ENCODE measurements around the gene GREB1. TPM values are rescaled to one million over a fixed set of nuclear protein-coding genes. Genes with fewer than 3 reads are reported as not detected.

Gene GREB1
- total and polyA plus RNA-seq, 2 experiments from 2014 or later: 12.0 to 35.0 TPM

DNA sequence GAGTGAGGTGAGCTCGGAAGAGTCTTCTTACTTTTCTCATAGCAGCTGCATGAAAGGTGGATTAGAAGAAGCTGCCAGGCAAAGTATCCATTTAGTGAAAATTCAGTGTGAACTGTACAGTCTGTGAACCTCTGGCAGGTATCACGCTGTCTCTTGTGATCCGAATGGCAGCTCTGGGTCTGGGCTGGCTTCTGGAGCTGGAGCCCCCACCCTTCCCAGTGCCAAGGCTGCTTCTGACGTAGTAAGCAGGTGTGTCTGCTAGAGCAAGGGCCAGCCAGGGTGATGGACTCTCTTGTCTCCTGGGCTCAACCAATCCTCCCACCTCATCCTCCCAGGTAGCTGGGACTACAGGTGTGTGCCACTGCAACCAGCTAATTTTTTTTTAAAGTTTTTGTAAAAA, 150.1 kb downstream of the GREB1 start:
- Histone ChIP-seq H3K79me2 (replicated peaks; ENCODE audit: insufficient read depth) (no peaks in the 10 kb centered on the region), H3K36me3 (ENCODE audit: insufficient read depth) (no peaks in the 10 kb centered on the region), H4K20me1 (replicated peaks; ENCODE audit: insufficient read depth) (no peaks in the 10 kb centered on the region), H3K9me2 (ENCODE audit: insufficient read depth) (no peaks in the 10 kb centered on the region), H3K27me3 (ENCODE audit: insufficient read depth) (no peaks in the 10 kb centered on the region), H3K4me1 (ENCODE audit: insufficient read depth) (peaks cover 10% of the 10 kb centered on the region; the same call in 1 of the 2 replicates), H2AFZ (peak overlapping the region; percentile 76; the same call in 1 of the 2 replicates), H3F3A (replicated peaks; ENCODE audit: low read depth) (no peaks in the 10 kb centered on the region), H3K27ac (ENCODE audit: low read depth) (no peak overlapping the region), H3K4me3 (no peak overlapping the region), H3K4me2 (no peak overlapping the region)
- no peak for TF ChIP-seq NANOG (IDR thresholded peaks at IDR 0.05; ENCODE audit: borderline replicate concordance)
- TF ChIP-seq JUNB (IDR thresholded peaks at IDR 0.05; ENCODE audit: unreplicated experiment): no peak
- no peak for TF ChIP-seq ZNF331 (CRISPR knock-in tag; IDR thresholded peaks at IDR 0.05; ENCODE audit: low read depth)
- TF ChIP-seq, protein P1, sequence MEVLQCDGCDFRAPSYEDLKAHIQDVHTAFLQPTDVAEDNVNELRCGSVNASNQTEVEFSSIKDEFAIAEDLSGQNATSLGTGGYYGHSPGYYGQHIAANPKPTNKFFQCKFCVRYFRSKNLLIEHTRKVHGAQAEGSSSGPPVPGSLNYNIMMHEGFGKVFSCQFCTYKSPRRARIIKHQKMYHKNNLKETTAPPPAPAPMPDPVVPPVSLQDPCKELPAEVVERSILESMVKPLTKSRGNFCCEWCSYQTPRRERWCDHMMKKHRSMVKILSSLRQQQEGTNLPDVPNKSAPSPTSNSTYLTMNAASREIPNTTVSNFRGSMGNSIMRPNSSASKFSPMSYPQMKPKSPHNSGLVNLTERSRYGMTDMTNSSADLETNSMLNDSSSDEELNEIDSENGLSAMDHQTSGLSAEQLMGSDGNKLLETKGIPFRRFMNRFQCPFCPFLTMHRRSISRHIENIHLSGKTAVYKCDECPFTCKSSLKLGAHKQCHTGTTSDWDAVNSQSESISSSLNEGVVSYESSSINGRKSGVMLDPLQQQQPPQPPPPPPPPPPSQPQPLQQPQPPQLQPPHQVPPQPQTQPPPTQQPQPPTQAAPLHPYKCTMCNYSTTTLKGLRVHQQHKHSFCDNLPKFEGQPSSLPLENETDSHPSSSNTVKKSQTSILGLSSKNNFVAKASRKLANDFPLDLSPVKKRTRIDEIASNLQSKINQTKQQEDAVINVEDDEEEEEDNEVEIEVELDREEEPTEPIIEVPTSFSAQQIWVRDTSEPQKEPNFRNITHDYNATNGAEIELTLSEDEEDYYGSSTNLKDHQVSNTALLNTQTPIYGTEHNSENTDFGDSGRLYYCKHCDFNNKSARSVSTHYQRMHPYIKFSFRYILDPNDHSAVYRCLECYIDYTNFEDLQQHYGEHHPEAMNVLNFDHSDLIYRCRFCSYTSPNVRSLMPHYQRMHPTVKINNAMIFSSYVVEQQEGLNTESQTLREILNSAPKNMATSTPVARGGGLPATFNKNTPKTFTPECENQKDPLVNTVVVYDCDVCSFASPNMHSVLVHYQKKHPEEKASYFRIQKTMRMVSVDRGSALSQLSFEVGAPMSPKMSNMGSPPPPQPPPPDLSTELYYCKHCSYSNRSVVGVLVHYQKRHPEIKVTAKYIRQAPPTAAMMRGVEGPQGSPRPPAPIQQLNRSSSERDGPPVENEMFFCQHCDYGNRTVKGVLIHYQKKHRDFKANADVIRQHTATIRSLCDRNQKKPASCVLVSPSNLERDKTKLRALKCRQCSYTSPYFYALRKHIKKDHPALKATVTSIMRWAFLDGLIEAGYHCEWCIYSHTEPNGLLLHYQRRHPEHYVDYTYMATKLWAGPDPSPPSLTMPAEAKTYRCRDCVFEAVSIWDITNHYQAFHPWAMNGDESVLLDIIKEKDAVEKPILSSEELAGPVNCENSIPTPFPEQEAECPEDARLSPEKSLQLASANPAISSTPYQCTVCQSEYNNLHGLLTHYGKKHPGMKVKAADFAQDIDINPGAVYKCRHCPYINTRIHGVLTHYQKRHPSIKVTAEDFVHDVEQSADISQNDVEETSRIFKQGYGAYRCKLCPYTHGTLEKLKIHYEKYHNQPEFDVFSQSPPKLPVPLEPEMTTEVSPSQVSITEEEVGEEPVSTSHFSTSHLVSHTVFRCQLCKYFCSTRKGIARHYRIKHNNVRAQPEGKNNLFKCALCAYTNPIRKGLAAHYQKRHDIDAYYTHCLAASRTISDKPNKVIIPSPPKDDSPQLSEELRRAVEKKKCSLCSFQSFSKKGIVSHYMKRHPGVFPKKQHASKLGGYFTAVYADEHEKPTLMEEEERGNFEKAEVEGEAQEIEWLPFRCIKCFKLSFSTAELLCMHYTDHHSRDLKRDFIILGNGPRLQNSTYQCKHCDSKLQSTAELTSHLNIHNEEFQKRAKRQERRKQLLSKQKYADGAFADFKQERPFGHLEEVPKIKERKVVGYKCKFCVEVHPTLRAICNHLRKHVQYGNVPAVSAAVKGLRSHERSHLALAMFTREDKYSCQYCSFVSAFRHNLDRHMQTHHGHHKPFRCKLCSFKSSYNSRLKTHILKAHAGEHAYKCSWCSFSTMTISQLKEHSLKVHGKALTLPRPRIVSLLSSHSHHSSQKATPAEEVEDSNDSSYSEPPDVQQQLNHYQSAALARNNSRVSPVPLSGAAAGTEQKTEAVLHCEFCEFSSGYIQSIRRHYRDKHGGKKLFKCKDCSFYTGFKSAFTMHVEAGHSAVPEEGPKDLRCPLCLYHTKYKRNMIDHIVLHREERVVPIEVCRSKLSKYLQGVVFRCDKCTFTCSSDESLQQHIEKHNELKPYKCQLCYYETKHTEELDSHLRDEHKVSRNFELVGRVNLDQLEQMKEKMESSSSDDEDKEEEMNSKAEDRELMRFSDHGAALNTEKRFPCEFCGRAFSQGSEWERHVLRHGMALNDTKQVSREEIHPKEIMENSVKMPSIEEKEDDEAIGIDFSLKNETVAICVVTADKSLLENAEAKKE (CRISPR knock-in tag; IDR thresholded peaks at IDR 0.05): no peak
- TF ChIP-seq EZH2 (IDR thresholded peaks at IDR 0.05; ENCODE audit: low read depth, unreplicated experiment): no peak
- TF ChIP-seq POLR2AphosphoS5 (IDR thresholded peaks at IDR 0.05; ENCODE audit: low read depth): no peak
- TF ChIP-seq, protein P2, sequence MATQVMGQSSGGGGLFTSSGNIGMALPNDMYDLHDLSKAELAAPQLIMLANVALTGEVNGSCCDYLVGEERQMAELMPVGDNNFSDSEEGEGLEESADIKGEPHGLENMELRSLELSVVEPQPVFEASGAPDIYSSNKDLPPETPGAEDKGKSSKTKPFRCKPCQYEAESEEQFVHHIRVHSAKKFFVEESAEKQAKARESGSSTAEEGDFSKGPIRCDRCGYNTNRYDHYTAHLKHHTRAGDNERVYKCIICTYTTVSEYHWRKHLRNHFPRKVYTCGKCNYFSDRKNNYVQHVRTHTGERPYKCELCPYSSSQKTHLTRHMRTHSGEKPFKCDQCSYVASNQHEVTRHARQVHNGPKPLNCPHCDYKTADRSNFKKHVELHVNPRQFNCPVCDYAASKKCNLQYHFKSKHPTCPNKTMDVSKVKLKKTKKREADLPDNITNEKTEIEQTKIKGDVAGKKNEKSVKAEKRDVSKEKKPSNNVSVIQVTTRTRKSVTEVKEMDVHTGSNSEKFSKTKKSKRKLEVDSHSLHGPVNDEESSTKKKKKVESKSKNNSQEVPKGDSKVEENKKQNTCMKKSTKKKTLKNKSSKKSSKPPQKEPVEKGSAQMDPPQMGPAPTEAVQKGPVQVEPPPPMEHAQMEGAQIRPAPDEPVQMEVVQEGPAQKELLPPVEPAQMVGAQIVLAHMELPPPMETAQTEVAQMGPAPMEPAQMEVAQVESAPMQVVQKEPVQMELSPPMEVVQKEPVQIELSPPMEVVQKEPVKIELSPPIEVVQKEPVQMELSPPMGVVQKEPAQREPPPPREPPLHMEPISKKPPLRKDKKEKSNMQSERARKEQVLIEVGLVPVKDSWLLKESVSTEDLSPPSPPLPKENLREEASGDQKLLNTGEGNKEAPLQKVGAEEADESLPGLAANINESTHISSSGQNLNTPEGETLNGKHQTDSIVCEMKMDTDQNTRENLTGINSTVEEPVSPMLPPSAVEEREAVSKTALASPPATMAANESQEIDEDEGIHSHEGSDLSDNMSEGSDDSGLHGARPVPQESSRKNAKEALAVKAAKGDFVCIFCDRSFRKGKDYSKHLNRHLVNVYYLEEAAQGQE (IDR thresholded peaks at IDR 0.05; ENCODE audit: unreplicated experiment): no peak
- TF ChIP-seq CREB1 (CRISPR knock-in tag; IDR thresholded peaks at IDR 0.05; ENCODE audit: low read depth): no peak
- TF ChIP-seq, protein P3, sequence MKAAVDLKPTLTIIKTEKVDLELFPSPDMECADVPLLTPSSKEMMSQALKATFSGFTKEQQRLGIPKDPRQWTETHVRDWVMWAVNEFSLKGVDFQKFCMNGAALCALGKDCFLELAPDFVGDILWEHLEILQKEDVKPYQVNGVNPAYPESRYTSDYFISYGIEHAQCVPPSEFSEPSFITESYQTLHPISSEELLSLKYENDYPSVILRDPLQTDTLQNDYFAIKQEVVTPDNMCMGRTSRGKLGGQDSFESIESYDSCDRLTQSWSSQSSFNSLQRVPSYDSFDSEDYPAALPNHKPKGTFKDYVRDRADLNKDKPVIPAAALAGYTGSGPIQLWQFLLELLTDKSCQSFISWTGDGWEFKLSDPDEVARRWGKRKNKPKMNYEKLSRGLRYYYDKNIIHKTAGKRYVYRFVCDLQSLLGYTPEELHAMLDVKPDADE (IDR thresholded peaks at IDR 0.05): no peak
- TF ChIP-seq STAT1 (IDR thresholded peaks at IDR 0.05; ENCODE audit: unreplicated experiment): no peak
- no peak for TF ChIP-seq EZH2phosphoT487 (IDR thresholded peaks at IDR 0.05; ENCODE audit: unreplicated experiment)
- TF ChIP-seq ZNF114 (CRISPR knock-in tag; IDR thresholded peaks at IDR 0.05): no peak
- TF ChIP-seq, protein P4, sequence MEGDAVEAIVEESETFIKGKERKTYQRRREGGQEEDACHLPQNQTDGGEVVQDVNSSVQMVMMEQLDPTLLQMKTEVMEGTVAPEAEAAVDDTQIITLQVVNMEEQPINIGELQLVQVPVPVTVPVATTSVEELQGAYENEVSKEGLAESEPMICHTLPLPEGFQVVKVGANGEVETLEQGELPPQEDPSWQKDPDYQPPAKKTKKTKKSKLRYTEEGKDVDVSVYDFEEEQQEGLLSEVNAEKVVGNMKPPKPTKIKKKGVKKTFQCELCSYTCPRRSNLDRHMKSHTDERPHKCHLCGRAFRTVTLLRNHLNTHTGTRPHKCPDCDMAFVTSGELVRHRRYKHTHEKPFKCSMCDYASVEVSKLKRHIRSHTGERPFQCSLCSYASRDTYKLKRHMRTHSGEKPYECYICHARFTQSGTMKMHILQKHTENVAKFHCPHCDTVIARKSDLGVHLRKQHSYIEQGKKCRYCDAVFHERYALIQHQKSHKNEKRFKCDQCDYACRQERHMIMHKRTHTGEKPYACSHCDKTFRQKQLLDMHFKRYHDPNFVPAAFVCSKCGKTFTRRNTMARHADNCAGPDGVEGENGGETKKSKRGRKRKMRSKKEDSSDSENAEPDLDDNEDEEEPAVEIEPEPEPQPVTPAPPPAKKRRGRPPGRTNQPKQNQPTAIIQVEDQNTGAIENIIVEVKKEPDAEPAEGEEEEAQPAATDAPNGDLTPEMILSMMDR (conservative IDR thresholded peaks at IDR 0.05; ENCODE audit: low read depth in 2 of 2): no peak
- DNase-seq (ENCODE audit: low spot score) (no peak), ATAC-seq (no peak)
- H3K4me3 Mint-ChIP-seq: no peak overlapping the region
- H3K4me1 Mint-ChIP-seq: peaks cover 38% of the 10 kb centered on the region
- peaks cover 22% of the 10 kb centered on the region for H3K27me3 Mint-ChIP-seq (ENCODE audit: insufficient read depth, low read depth, poor library complexity)
- H3K36me3 Mint-ChIP-seq (ENCODE audit: low read depth): no peaks in the 10 kb centered on the region; the same call in 2 of the 3 replicates
- no peaks in the 10 kb centered on the region for H3K9me3 Mint-ChIP-seq
- no peak overlapping the region for H3K27ac Mint-ChIP-seq
